MG63 (cell line): ENCODE data around the gene MACROH2A2. TPM values are rescaled to one million over a fixed set of nuclear protein-coding genes. Genes with fewer than 3 reads are reported as not detected.
"Not testable (repeated sequence)": the region's sequence is repeated elsewhere in the genome, so short reads cannot be mapped to it uniquely, and the experiment has no call there.

ENCODE experiments used
- DNase-seq: peaks from one replicate; pipeline ENCODE4 v3.0.0-alpha.2; 2020
- H3K27me3 ChIP-seq: fragments of 250-450 bp; sonication (Bioruptor Pico); 2 replicates; pipeline ENCODE4 v1.5.1; 2020; ENCODE audit warnings: mild to moderate bottlenecking, moderate library complexity
- H3K36me3 ChIP-seq: fragments of 250-450 bp; sonication (Bioruptor Pico); 2 replicates; pipeline ENCODE4 v1.5.1; 2020; ENCODE audit warnings: mild to moderate bottlenecking, moderate library complexity
- H3K4me3 ChIP-seq: fragments of 250-450 bp; sonication (Bioruptor Pico); 2 replicates; pipeline ENCODE4 v1.5.1; 2020; ENCODE audit warnings: mild to moderate bottlenecking, moderate library complexity
- H3K9me3 ChIP-seq: fragments of 250-450 bp; sonication (Bioruptor Pico); 2 replicates; pipeline ENCODE4 v1.5.1; 2020; ENCODE audit warnings: mild to moderate bottlenecking, moderate library complexity
- total RNA-seq: library from RNA; depleted of rRNA; stranded (reverse); fragments of >200 nt; shearing (Covaris generic); gene quantifications from 2 replicates; pipeline ENCODE4 v1.2.3, GENCODE V29; 2014; ENCODE audit warnings: low replicate concordance

MACROH2A2 gene
- total RNA-seq, 1 experiment from 2014 or later: 16.3 TPM

- Histone ChIP-seq H3K4me3 (no peak overlapping the region), H3K9me3 (no peaks in the 10 kb centered on the region), H3K27me3 (peaks cover 9% of the 10 kb centered on the region), H3K36me3 (no peaks in the 10 kb centered on the region)
- no peak for DNase-seq
Measured at GRCh38 chr10:70057306-70057705, 4.7 kb downstream of the MACROH2A2 start.

GRCh38 chr10:70060389-70060788, 7.7 kb downstream of the MACROH2A2 start:
- Histone ChIP-seq H3K36me3 (no peaks in the 10 kb centered on the region), H3K4me3 (no peak overlapping the region), H3K9me3 (no peaks in the 10 kb centered on the region), H3K27me3 (no peaks in the 10 kb centered on the region; the same call in 1 of the 2 replicates)
- no peak for DNase-seq

GRCh38 chr10:70063418-70064098, 10.9 kb downstream of the MACROH2A2 start:
- Histone ChIP-seq H3K9me3 (no peaks in the 10 kb centered on the region), H3K4me3 (no peak overlapping the region), H3K27me3 (no peaks in the 10 kb centered on the region), H3K36me3 (no peaks in the 10 kb centered on the region)
- no peak for DNase-seq

GRCh38 chr10:70064486-70064885, 11.8 kb downstream of the MACROH2A2 start:
- Histone ChIP-seq H3K9me3 (no peaks in the 10 kb centered on the region), H3K4me3 (no peak overlapping the region), H3K27me3 (no peaks in the 10 kb centered on the region), H3K36me3 (no peaks in the 10 kb centered on the region)
- DNase-seq: no peak

- DNase-seq: no peak
- Histone ChIP-seq H3K4me3 (no peak overlapping the region), H3K9me3 (no peaks in the 10 kb centered on the region), H3K36me3 (no peaks in the 10 kb centered on the region), H3K27me3 (no peaks in the 10 kb centered on the region)
Measured at GRCh38 chr10:70066190-70066589, 13.5 kb downstream of the MACROH2A2 start.

GRCh38 chr10:70067586-70067985, 14.9 kb downstream of the MACROH2A2 start:
- no peak for DNase-seq
- H3K9me3 ChIP-seq: no peaks in the 10 kb centered on the region
- H3K27me3 ChIP-seq: no peaks in the 10 kb centered on the region
- H3K36me3 ChIP-seq: no peaks in the 10 kb centered on the region
- H3K4me3 ChIP-seq: no peak overlapping the region

GRCh38 chr10:70068925-70069324, 16.3 kb downstream of the MACROH2A2 start:
- Histone ChIP-seq H3K4me3 (no peak overlapping the region), H3K9me3 (no peaks in the 10 kb centered on the region), H3K36me3 (no peaks in the 10 kb centered on the region), H3K27me3 (no peaks in the 10 kb centered on the region)
- DNase-seq: no peak

GRCh38 chr10:70069346-70069745, 16.7 kb downstream of the MACROH2A2 start:
- DNase-seq: no peak
- Histone ChIP-seq H3K36me3 (no peaks in the 10 kb centered on the region), H3K4me3 (no peak overlapping the region), H3K27me3 (no peaks in the 10 kb centered on the region), H3K9me3 (no peaks in the 10 kb centered on the region)

- Histone ChIP-seq H3K4me3 (no peak overlapping the region), H3K36me3 (no peaks in the 10 kb centered on the region), H3K9me3 (no peaks in the 10 kb centered on the region), H3K27me3 (no peaks in the 10 kb centered on the region)
- no peak for DNase-seq
Measured at GRCh38 chr10:70070834-70071233, 18.2 kb downstream of the MACROH2A2 start.

- no peak for DNase-seq
- Histone ChIP-seq H3K9me3 (no peaks in the 10 kb centered on the region), H3K36me3 (no peaks in the 10 kb centered on the region), H3K4me3 (no peak overlapping the region), H3K27me3 (no peaks in the 10 kb centered on the region)
Measured at GRCh38 chr10:70074165-70074564, 21.5 kb downstream of the MACROH2A2 start.

GRCh38 chr10:70074971-70075370, 22.3 kb downstream of the MACROH2A2 start:
- H3K4me3 ChIP-seq: no peak overlapping the region
- H3K36me3 ChIP-seq: no peaks in the 10 kb centered on the region
- H3K9me3 ChIP-seq: no peaks in the 10 kb centered on the region
- H3K27me3 ChIP-seq: no peaks in the 10 kb centered on the region
- no peak for DNase-seq

GRCh38 chr10:70078329-70078728, 25.7 kb downstream of the MACROH2A2 start:
- H3K36me3 ChIP-seq: no peaks in the 10 kb centered on the region
- no peak for DNase-seq
- no peaks in the 10 kb centered on the region for H3K9me3 ChIP-seq
- H3K4me3 ChIP-seq: no peak overlapping the region
- H3K27me3 ChIP-seq: no peaks in the 10 kb centered on the region

GRCh38 chr10:70078937-70079336, 26.3 kb downstream of the MACROH2A2 start:
- no peaks in the 10 kb centered on the region for H3K36me3 ChIP-seq
- DNase-seq: no peak
- H3K4me3 ChIP-seq: no peak overlapping the region
- no peaks in the 10 kb centered on the region for H3K9me3 ChIP-seq
- H3K27me3 ChIP-seq: no peaks in the 10 kb centered on the region

- not testable (repeated sequence) for H3K9me3 ChIP-seq, H3K36me3 ChIP-seq, H3K4me3 ChIP-seq, H3K27me3 ChIP-seq, DNase-seq
Measured at GRCh38 chr10:70080789-70081188, 28.1 kb downstream of the MACROH2A2 start.

- Histone ChIP-seq H3K9me3 (no peaks in the 10 kb centered on the region), H3K27me3 (no peaks in the 10 kb centered on the region), H3K4me3 (no peak overlapping the region), H3K36me3 (no peaks in the 10 kb centered on the region)
- no peak for DNase-seq
Measured at GRCh38 chr10:70084189-70084588, 31.5 kb downstream of the MACROH2A2 start.

GRCh38 chr10:70085975-70086613, 33.4 kb downstream of the MACROH2A2 start:
- Histone ChIP-seq H3K27me3 (no peaks in the 10 kb centered on the region), H3K36me3 (no peaks in the 10 kb centered on the region), H3K4me3 (no peak overlapping the region), H3K9me3 (no peaks in the 10 kb centered on the region)
- DNase-seq: no peak

GRCh38 chr10:70087616-70088307, 35.1 kb downstream of the MACROH2A2 start:
- DNase-seq: no peak
- H3K36me3 ChIP-seq: no peaks in the 10 kb centered on the region
- no peaks in the 10 kb centered on the region for H3K27me3 ChIP-seq
- H3K9me3 ChIP-seq: no peaks in the 10 kb centered on the region
- H3K4me3 ChIP-seq: no peak overlapping the region

- no peaks in the 10 kb centered on the region for H3K36me3 ChIP-seq
- H3K4me3 ChIP-seq: no peak overlapping the region
- no peak for DNase-seq
- no peaks in the 10 kb centered on the region for H3K9me3 ChIP-seq
- no peaks in the 10 kb centered on the region for H3K27me3 ChIP-seq
Measured at GRCh38 chr10:70088308-70088698, 35.7 kb downstream of the MACROH2A2 start.
